Adrenal gland (tissue), 5 donors: ENCODE measurements around the gene GPRIN3.

Source experiments
- POLR2A ChIP-seq, 2 donors: fragments of 450-650 bp; IDR thresholded peaks; one replicate each; pipeline ENCODE4 v1.6.1; 2017; ENCODE audit warnings: antibody characterized with exemption in 2 of 2, mild to moderate bottlenecking in 2 of 2, moderate library complexity in 1 of 2
- TF ChIP-seq, protein P1 (sequence below), 6 experiments: fragments of 450-650 bp in 4 of 6; fragments of 200-600 bp in 2 of 6; sonication (generic) in 1 of 6; IDR thresholded peaks; 1 replicate in 5 of 6; 2 replicates in 1 of 6; pipeline versions ENCODE4 v1.5.1 to v1.8.0; 2016 to 2021; ENCODE audit warnings: antibody characterized with exemption in 6 of 6, mild to moderate bottlenecking in 2 of 6, moderate library complexity in 1 of 6
- donor health status: DM: no; HTN: no; CAD: no.

DNA sequence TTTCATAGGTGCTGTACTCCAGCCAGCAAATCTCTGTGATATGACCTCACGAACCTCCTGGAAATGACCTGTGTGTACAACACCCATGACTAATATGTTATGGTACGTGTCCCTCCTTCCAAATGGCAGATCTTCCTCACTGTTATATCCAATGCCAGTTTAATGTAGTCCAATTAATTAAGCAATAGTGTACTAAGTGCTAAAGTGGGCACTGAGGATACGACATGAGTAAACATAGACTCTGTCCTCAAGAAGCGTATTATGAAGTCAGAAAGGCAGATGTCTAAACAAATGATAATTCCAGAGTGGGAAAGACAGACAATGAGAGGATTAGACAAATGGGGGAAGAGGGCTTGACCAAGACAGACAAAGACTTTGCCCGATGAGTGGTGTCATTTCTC, 33.9 kb downstream of the GPRIN3 start:
- TF ChIP-seq, protein P1, sequence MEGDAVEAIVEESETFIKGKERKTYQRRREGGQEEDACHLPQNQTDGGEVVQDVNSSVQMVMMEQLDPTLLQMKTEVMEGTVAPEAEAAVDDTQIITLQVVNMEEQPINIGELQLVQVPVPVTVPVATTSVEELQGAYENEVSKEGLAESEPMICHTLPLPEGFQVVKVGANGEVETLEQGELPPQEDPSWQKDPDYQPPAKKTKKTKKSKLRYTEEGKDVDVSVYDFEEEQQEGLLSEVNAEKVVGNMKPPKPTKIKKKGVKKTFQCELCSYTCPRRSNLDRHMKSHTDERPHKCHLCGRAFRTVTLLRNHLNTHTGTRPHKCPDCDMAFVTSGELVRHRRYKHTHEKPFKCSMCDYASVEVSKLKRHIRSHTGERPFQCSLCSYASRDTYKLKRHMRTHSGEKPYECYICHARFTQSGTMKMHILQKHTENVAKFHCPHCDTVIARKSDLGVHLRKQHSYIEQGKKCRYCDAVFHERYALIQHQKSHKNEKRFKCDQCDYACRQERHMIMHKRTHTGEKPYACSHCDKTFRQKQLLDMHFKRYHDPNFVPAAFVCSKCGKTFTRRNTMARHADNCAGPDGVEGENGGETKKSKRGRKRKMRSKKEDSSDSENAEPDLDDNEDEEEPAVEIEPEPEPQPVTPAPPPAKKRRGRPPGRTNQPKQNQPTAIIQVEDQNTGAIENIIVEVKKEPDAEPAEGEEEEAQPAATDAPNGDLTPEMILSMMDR (IDR thresholded peaks at IDR 0.05), result no peak
- no peak for TF ChIP-seq POLR2A (IDR thresholded peaks at IDR 0.05)
